H1 (cell line): Measurements from ENCODE around the gene ADAMTS17.

ENCODE experiments used
- CTCF ChIP-seq, 3 experiments: IDR thresholded peaks; 1 replicate in 2 of 3; 2 replicates in 1 of 3; pipeline versions ENCODE4 v1.5.1 to v1.6.1; 2011; ENCODE audit warnings: low read length in 3 of 3, mild to moderate bottlenecking in 3 of 3, inconsistent platforms in 2 of 3, low read depth in 1 of 3, moderate library complexity in 1 of 3; ENCODE audit not compliant: insufficient read depth in 1 of 3; ENCODE audit errors: control extremely low read depth in 1 of 3
- EP300 ChIP-seq, 2 experiments: IDR thresholded peaks; 1 replicate in 1 of 2; 2 replicates in 1 of 2; pipeline ENCODE4 v1.6.1; 2011 to 2012; ENCODE audit warnings: low read depth in 2 of 2, low read length in 2 of 2, mild to moderate bottlenecking in 2 of 2, borderline replicate concordance in 1 of 2, inconsistent platforms in 1 of 2, moderate library complexity in 1 of 2
- EZH2 ChIP-seq: fragments of 200-600 bp; sonication (generic); IDR thresholded peaks from 2 replicates; pipeline ENCODE4 v1.7.1; 2012; ENCODE audit warnings: low read depth, mild to moderate bottlenecking, moderate library complexity, low read length, inconsistent platforms; ENCODE audit not compliant: severe bottlenecking
- GABPA ChIP-seq: IDR thresholded peaks from 2 replicates; pipeline ENCODE4 v1.6.1; 2011; ENCODE audit warnings: mild to moderate bottlenecking, low read length, moderate library complexity, borderline replicate concordance; ENCODE audit not compliant: insufficient read depth
- JUND ChIP-seq: IDR thresholded peaks from 2 replicates; pipeline ENCODE4 v1.6.1; 2011; ENCODE audit warnings: mild to moderate bottlenecking, improper control_type of control experiment, low read length
- NANOG ChIP-seq: IDR thresholded peaks from 2 replicates; pipeline ENCODE4 v1.6.1; 2011; ENCODE audit warnings: low read length, low read depth, mild to moderate bottlenecking, inconsistent platforms; ENCODE audit not compliant: insufficient read depth, poor library complexity, severe bottlenecking
- POLR2A ChIP-seq, 2 experiments: IDR thresholded peaks; 1 replicate in 1 of 2; 2 replicates in 1 of 2; pipeline ENCODE4 v1.6.1; 2011; ENCODE audit warnings: low read depth in 2 of 2, low read length in 2 of 2, mild to moderate bottlenecking in 2 of 2; ENCODE audit errors: control extremely low read depth in 1 of 2
- POU5F1 ChIP-seq: IDR thresholded peaks from 2 replicates; pipeline ENCODE4 v1.6.1; 2011; ENCODE audit warnings: low read depth, mild to moderate bottlenecking, low read length, moderate library complexity
- SIN3A ChIP-seq, 2 experiments: IDR thresholded peaks in 1 of 2; conservative IDR thresholded peaks in 1 of 2; 2 replicates each; pipeline ENCODE4 v1.6.1; 2011 to 2012; ENCODE audit warnings: low read length in 2 of 2, improper control_type of control experiment in 1 of 2, low read depth in 1 of 2, mild to moderate bottlenecking in 1 of 2
- YY1 ChIP-seq: IDR thresholded peaks from 2 replicates; pipeline ENCODE4 v1.6.1; 2011; ENCODE audit warnings: low read depth, mild to moderate bottlenecking, low read length
- ZNF274 ChIP-seq: IDR thresholded peaks from 2 replicates; pipeline ENCODE4 v1.7.0; 2012; ENCODE audit warnings: low read length, borderline replicate concordance; ENCODE audit errors: extremely low read depth

GRCh38 chr15:100108346-100108745 is 233.4 kb downstream of the ADAMTS17 start:
- TF ChIP-seq CTCF (IDR thresholded peaks at IDR 0.05; ENCODE audit: control extremely low read depth in 1 of 3, insufficient read depth in 1 of 3, low read depth in 1 of 3, low read length in 3 of 3) (no peak), POLR2A (IDR thresholded peaks at IDR 0.05; ENCODE audit: control extremely low read depth in 1 of 2, low read depth in 2 of 2, low read length in 2 of 2) (no peak), GABPA (no peak), SIN3A (conservative IDR thresholded peaks at IDR 0.05 in 1 of 2, IDR thresholded peaks at IDR 0.05 in 1 of 2; ENCODE audit: low read depth in 1 of 2, low read length in 2 of 2) (no peak), EP300 (IDR thresholded peaks at IDR 0.05; ENCODE audit: borderline replicate concordance in 1 of 2, low read depth in 2 of 2, low read length in 2 of 2) (no peak), JUND (no peak), EZH2 (no peak), YY1 (no peak), ZNF274 (no peak), POU5F1 (no peak), NANOG (no peak)
